Testis (tissue), 3 donors: ENCODE data around the gene ARHGEF38. TPM values are rescaled to one million over a fixed set of nuclear protein-coding genes. Genes with fewer than 3 reads are reported as not detected.

Experiments used
- DNase-seq: peaks from one replicate; pipeline ENCODE4 v3.0.0-alpha.2; 2019
- H3K27ac ChIP-seq, 2 donors: fragments of 200-600 bp; sonication (generic); one replicate each; pipeline ENCODE4 v1.5.1; 2019
- H3K27me3 ChIP-seq: fragments of 200-600 bp; sonication (generic); one replicate; pipeline ENCODE4 v1.5.1; 2019
- H3K36me3 ChIP-seq: fragments of 200-600 bp; sonication (generic); one replicate; pipeline ENCODE4 v1.5.1; 2017; ENCODE audit warnings: low read depth; ENCODE audit errors: missing control alignments
- H3K4me1 ChIP-seq: fragments of 200-600 bp; sonication (generic); one replicate; pipeline ENCODE4 v1.5.1; 2019
- H3K4me3 ChIP-seq, 2 donors: fragments of 200-600 bp; sonication (generic); one replicate each; pipeline ENCODE4 v1.5.1; 2017 to 2019
- H3K9me3 ChIP-seq: fragments of 200-600 bp; sonication (generic); one replicate; pipeline ENCODE4 v1.5.1; 2017
- CTCF ChIP-seq, 3 experiments: fragments of 450-650 bp in 2 of 3; fragments of 200-600 bp in 1 of 3; sonication (generic) in 1 of 3; IDR thresholded peaks; one replicate each; pipeline ENCODE4 v1.5.1; 2016 to 2019; ENCODE audit warnings: antibody characterized with exemption in 3 of 3, mild to moderate bottlenecking in 2 of 3, moderate library complexity in 1 of 3
- POLR2A ChIP-seq: fragments of 450-650 bp; IDR thresholded peaks from one replicate; pipeline ENCODE4 v1.6.1; 2017; ENCODE audit warnings: antibody characterized with exemption, mild to moderate bottlenecking, moderate library complexity
- WGBS, 2 donors: methylation state at CpG; one replicate each; pipeline ENCODE4 v1.1.5; 2018; 5-methylcytosine and 5-hydroxymethylcytosine counted together
- intact Hi-C: fragments of 100-400 bp; cut with DNase I; formaldehyde crosslinking; loops from one replicate; pipeline ENCODE4 v1.15.1; 2023; ENCODE audit warnings: low total_unique reads
- polyA plus RNA-seq: library from polyadenylated mRNA; stranded (reverse); fragments of 350-450 nt; fragmentation: Illumina TruSeq; extraction: RNeasy Lipid Tissue Mini Kit (QIAGEN cat#74804); gene quantifications from one replicate; pipeline ENCODE4 v1.2.3, GENCODE V29; 2014; ENCODE audit warnings: low read depth, low replicate concordance; ENCODE audit not compliant: insufficient read depth
- total RNA-seq, 2 donors: library from RNA; depleted of rRNA; stranded (reverse); fragments of >200 nt; gene quantifications; one replicate each; pipeline ENCODE4 v1.2.3, GENCODE V29; 2016

Gene ARHGEF38
- total and polyA plus RNA-seq, 3 donors from 2014 or later, result 0.08 to 2.2 (median 0.86) TPM

DNA sequence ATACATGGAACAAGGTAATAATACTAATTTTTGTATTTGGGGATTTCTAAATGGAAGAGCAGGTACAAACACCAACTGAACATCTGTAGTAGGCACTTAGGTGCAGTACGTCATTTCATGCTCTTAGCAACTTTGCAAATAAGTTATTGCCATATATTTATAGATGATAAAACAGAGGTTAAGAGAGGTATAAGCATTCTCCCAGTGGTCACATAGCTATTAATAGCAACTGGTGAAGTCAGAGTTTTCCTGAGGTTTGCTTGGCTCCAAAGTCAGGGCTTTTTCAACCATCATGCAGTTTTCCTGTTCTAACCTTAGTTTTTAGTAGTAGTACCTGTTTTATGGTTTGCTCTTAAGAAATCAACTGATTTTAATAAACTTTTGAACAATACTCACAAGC, 10.9 kb downstream of the ARHGEF38 start:
- H3K36me3 ChIP-seq, result no peaks in the 10 kb centered on the region
- TF ChIP-seq CTCF (IDR thresholded peaks at IDR 0.05) (no peak), POLR2A (no peak)
- no peaks in the 10 kb centered on the region for H3K4me1 ChIP-seq
- intact Hi-C loops, result no loop called here
- no peaks in the 10 kb centered on the region for H3K27me3 ChIP-seq
- H3K9me3 ChIP-seq, result no peaks in the 10 kb centered on the region
- 81 to 90% methylated on average over 1 of the region's 1 CpG for WGBS, 2 donors
- no peak overlapping the region for H3K4me3 ChIP-seq
- no peak for DNase-seq
- H3K27ac ChIP-seq, result no peak overlapping the region

GRCh38 chr4:105568584-105568983, 16.2 kb downstream of the ARHGEF38 start:
- H3K27me3 ChIP-seq, result no peaks in the 10 kb centered on the region
- H3K36me3 ChIP-seq, result no peaks in the 10 kb centered on the region
- no peak for DNase-seq
- intact Hi-C loops, result no loop called here
- no peak overlapping the region for H3K4me3 ChIP-seq
- H3K9me3 ChIP-seq, result no peaks in the 10 kb centered on the region
- no peak overlapping the region for H3K27ac ChIP-seq
- TF ChIP-seq CTCF (IDR thresholded peaks at IDR 0.05) (no peak), POLR2A (no peak)
- no peaks in the 10 kb centered on the region for H3K4me1 ChIP-seq
- 53 to 60% methylated on average over 1 of the region's 1 CpG for WGBS, 2 donors

DNA sequence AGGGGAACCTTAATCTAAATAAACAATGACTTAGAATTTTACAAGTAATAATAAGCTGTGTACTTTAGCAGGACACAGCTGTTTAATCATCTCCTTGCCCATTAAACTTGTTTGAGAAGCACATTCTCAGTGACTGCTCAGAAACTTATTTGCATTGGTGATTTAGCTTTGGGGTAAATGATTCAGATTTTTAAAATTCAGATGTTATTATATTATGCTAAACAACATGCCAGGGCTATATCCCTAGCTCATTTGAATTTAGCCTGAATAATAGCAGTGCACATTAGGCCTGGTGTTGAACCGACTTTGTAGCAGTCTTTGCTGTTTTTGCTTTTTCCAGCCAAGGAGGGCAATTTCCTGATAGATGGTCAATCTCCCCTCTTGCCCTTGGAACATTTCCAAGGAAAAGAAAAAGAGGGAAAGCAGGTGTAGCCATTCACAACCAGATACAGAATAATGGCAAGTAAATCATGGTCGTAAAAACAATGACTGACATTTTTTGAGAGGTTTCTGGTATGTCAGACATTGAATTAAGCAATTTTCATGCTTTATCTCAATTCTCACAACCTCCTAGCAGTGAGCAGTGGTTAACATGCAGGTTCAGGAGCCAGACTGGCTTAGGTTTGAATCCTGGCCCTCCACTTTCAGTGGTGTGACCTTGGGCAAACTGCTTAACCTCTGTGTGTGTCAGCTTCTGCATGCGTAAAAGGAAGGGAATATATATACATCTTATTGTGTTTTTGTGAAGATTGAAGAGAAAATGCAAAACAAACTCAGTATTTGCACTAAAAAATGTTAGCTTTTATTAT, 16.8 kb downstream of the ARHGEF38 start:
- Histone ChIP-seq H3K4me1 (no peaks in the 10 kb centered on the region), H3K27ac (no peak overlapping the region), H3K4me3 (no peak overlapping the region), H3K9me3 (no peaks in the 10 kb centered on the region), H3K36me3 (no peaks in the 10 kb centered on the region), H3K27me3 (no peaks in the 10 kb centered on the region)
- intact Hi-C loops, result no loop called here
- DNase-seq, result no peak
- 67 to 79% methylated on average over 3 of the region's 3 CpGs for WGBS, 2 donors
- TF ChIP-seq CTCF (IDR thresholded peaks at IDR 0.05) (no peak), POLR2A (no peak)

GRCh38 chr4:105569866-105570236, 17.4 kb downstream of the ARHGEF38 start:
- intact Hi-C loops, result no loop called here
- 44 to 54% methylated on average over 2 of the region's 2 CpGs for WGBS, 2 donors
- Histone ChIP-seq H3K27ac (no peak overlapping the region), H3K27me3 (no peaks in the 10 kb centered on the region), H3K4me3 (no peak overlapping the region), H3K4me1 (no peaks in the 10 kb centered on the region), H3K36me3 (no peaks in the 10 kb centered on the region), H3K9me3 (no peaks in the 10 kb centered on the region)
- TF ChIP-seq CTCF (IDR thresholded peaks at IDR 0.05) (no peak), POLR2A (no peak)
- no peak for DNase-seq

- no peaks in the 10 kb centered on the region for H3K27me3 ChIP-seq
- no peak overlapping the region for H3K27ac ChIP-seq
- 69 to 83% methylated on average over 3 of the region's 3 CpGs for WGBS, 2 donors
- H3K4me3 ChIP-seq, result no peak overlapping the region
- H3K9me3 ChIP-seq, result no peaks in the 10 kb centered on the region
- intact Hi-C loops, result no loop called here
- no peak for DNase-seq
- TF ChIP-seq CTCF (IDR thresholded peaks at IDR 0.05) (no peak), POLR2A (no peak)
- H3K4me1 ChIP-seq, result no peaks in the 10 kb centered on the region
- no peaks in the 10 kb centered on the region for H3K36me3 ChIP-seq
These were observed 19.9 kb downstream of the ARHGEF38 start for GRCh38 chr4:105572296-105572695.
